ENCODE results near the gene ATOH8. TPM values are rescaled to one million over a fixed set of nuclear protein-coding genes. Genes with fewer than 3 reads are reported as not detected.

Gene ATOH8
- total RNA-seq, 4 donors from 2014 or later = 2.0 to 24.6 (median 7.6) TPM

DNA sequence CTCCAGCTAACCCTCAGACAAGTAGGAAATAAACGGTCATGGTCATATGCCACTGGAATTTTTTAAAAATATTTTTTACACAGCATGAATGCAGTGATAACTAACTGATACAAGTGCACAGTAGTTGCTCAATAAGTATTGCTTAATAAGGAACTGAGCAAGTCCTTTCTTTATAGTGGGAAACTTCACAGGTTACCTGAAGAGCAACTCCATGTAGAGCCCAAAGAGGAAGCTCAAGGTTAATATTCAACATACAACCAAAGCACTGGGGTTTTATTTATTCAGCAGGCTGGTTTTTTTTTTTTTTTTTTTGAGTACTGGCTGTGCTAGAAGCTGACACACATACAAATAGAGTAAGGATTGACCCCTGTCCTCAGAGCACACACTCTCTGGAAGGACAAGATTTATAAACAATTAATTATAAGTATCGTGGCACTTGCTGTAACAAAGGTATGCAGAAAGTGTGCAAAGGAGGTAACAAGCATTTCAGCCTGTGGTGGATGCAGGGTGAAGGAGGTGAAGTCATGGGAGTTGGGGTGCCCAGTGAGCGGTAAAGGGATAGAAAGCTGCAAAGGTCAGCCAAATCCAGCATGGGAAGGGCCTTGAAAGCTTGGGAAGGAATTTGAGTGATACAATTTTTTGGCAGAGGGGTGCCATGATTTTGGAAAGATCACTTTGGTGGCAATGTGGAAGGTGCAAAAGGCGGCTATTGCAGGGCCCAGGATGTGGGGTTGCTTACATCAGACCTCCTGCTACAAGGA lies 52.7 kb downstream of the ATOH8 start:
- Histone ChIP-seq H3K27me3 (peaks cover 0 to 8% (median 0%) of the 10 kb centered on the region in 4 donors), H3K4me3 (no peak overlapping the region), H3K4me1 (peaks cover 0 to 10% (median 7%) of the 10 kb centered on the region in 3 donors), H3K27ac (no peak overlapping the region), H3K36me3 (no peaks in the 10 kb centered on the region), H3K9me3 (no peaks in the 10 kb centered on the region)
- intact Hi-C loops (cut with DNase I) = loop anchor here (10.0 kb wide), 1 partner anchor 52 kb away; the partner anchor contains the start of gene ATOH8
- 82 to 83% methylated on average over 4 of the region's 4 CpGs for WGBS, 2 donors
- DNase-seq = no peak
- TF ChIP-seq POLR2A (IDR thresholded peaks at IDR 0.05) (no peak), CTCF (IDR thresholded peaks at IDR 0.05) (no peak)

GRCh38 chr2:85807756-85808155 lies 54.0 kb downstream of the ATOH8 start:
- TF ChIP-seq POLR2A (IDR thresholded peaks at IDR 0.05) = no peak
- TF ChIP-seq CTCF (IDR thresholded peaks at IDR 0.05) = no peak
- 90% methylated on average over 2 of the region's 3 CpGs; no CpG with 5 or more reads in 1 of the 2 donors for WGBS, 2 donors
- no peak overlapping the region for H3K4me3 ChIP-seq
- H3K27ac ChIP-seq = no peak overlapping the region
- H3K9me3 ChIP-seq = no peaks in the 10 kb centered on the region
- peaks cover 0 to 18% (median 10%) of the 10 kb centered on the region in 3 donors for H3K4me1 ChIP-seq
- H3K27me3 ChIP-seq = peaks cover 0 to 8% (median 0%) of the 10 kb centered on the region in 4 donors
- H3K36me3 ChIP-seq = no peaks in the 10 kb centered on the region
- no peak for DNase-seq
- intact Hi-C loops (cut with DNase I) = loop anchor here (10.0 kb wide), 1 partner anchor 53 kb away; the partner anchor contains the start of gene ATOH8

GRCh38 chr2:85810371-85811179 lies 56.8 kb downstream of the ATOH8 start:
- TF ChIP-seq CTCF (IDR thresholded peaks at IDR 0.05) (no peak), POLR2A (IDR thresholded peaks at IDR 0.05) (no peak)
- H3K27ac ChIP-seq = peak overlapping the region in 2 of 4 donors; percentile 39 to 51
- DNase-seq = no peak
- WGBS, 2 donors = 81 to 86% methylated on average over 8 to 11 of the region's 16 CpGs
- H3K36me3 ChIP-seq = no peaks in the 10 kb centered on the region
- H3K27me3 ChIP-seq = peaks cover 0 to 16% (median 0%) of the 10 kb centered on the region in 4 donors
- H3K9me3 ChIP-seq = no peaks in the 10 kb centered on the region
- intact Hi-C loops (cut with DNase I) = loop anchor here (5.0 kb wide), 1 partner anchor 83 kb away; no protein-coding TSS in a partner anchor
- peak overlapping the region in 2 of 4 donors; percentile 25 to 52 for H3K4me3 ChIP-seq
- H3K4me1 ChIP-seq = peaks cover 0 to 25% (median 10%) of the 10 kb centered on the region in 3 donors

DNA sequence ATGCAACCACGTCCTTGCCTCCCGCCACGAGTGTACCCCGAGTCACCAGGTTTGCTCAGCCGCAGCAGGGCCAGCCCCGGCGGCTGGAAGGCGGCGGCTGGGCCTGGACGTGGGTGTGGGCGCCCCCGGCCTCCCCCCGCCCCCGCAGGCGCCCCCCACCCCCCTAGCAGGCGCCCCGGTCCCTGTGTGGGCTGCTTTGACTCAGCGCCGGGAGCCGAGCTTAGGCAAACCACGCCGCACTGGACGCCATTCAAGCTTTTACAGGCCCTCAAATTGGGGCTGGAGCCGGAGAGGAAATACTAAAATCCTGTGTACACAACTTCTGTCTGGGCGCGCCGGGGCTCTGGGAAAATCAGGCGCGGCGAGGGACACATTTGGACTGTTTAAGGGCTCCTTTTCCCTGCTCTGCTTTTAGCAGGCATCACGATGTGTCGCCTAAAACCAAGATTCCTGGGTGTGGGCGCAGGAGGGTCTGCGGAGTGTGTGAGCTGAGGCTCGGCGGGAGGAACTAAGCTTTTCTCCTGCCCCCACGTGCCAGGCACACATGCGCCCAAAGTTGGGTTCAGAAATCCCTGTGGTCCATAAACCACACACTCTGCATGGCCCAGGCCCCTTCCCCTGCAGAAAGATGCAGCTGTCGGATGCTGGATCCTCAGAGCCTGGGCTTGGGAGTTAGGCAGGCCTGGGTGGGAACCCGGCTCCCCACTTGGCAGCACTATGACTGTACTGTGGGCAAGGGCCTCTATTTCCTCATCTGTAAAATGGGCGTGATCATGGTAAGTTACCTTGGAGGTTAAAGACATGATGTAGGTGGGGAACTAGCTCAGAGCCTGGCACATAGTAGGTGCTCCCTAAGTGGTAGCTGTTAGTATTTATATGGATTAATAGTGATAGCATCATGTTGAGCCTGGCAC lies 57.6 kb downstream of the ATOH8 start:
- Histone ChIP-seq H3K4me3 (peak overlapping the region in 2 of 4 donors; percentile 25 to 52), H3K27me3 (peaks cover 0 to 16% (median 0%) of the 10 kb centered on the region in 4 donors), H3K36me3 (no peaks in the 10 kb centered on the region), H3K4me1 (peaks cover 0 to 25% (median 10%) of the 10 kb centered on the region in 3 donors), H3K9me3 (no peaks in the 10 kb centered on the region), H3K27ac (peak overlapping the region in 3 of 4 donors; percentile 11 to 51 (median 39))
- intact Hi-C loops (cut with DNase I) = loop anchor here (5.0 kb wide), 1 partner anchor 84 kb away; no protein-coding TSS in a partner anchor
- WGBS, 2 donors = 41% methylated on average over 10 of the region's 41 CpGs; no CpG with 5 or more reads in 1 of the 2 donors
- no peak for TF ChIP-seq CTCF (IDR thresholded peaks at IDR 0.05)
- TF ChIP-seq POLR2A (IDR thresholded peaks at IDR 0.05) = no peak
- no peak for DNase-seq

Data from esophagus squamous epithelium (tissue), 5 donors.